GM23248 (cell line): ENCODE measurements around the gene GTF2IRD1. TPM values are rescaled to one million over a fixed set of nuclear protein-coding genes. Genes with fewer than 3 reads are reported as not detected.
"Not testable (repeated sequence)": the region's sequence is repeated elsewhere in the genome, so short reads cannot be mapped to it uniquely, and the experiment has no call there.

Experiments
- DNase-seq: peaks from one replicate; pipeline ENCODE4 v3.0.0-alpha.2; 2015
- H2AFZ ChIP-seq: fragments of 200-600 bp; sonication (generic); 2 replicates; pipeline ENCODE4 v1.6.1; 2016; ENCODE audit warnings: antibody characterized with exemption
- H3F3A ChIP-seq: fragments of 200-600 bp; sonication (generic); 2 replicates; pipeline ENCODE4 v1.6.1; 2016; ENCODE audit warnings: mild to moderate bottlenecking, antibody characterized with exemption, mixed run types; ENCODE audit not compliant: insufficient read depth
- H3K27ac ChIP-seq: fragments of 200-600 bp; sonication (generic); 2 replicates; pipeline ENCODE4 v1.5.1; 2016; ENCODE audit warnings: mild to moderate bottlenecking
- H3K27me3 ChIP-seq: fragments of 200-600 bp; sonication (generic); replicated peaks from 2 replicates; pipeline ENCODE4 v1.6.1; 2016; ENCODE audit warnings: mild to moderate bottlenecking; ENCODE audit not compliant: insufficient read depth
- H3K36me3 ChIP-seq: fragments of 200-600 bp; sonication (generic); 2 replicates; pipeline ENCODE4 v1.6.1; 2016; ENCODE audit warnings: low read depth, mild to moderate bottlenecking
- H3K4me1 ChIP-seq: fragments of 200-600 bp; sonication (generic); 2 replicates; pipeline ENCODE4 v1.6.1; 2016; ENCODE audit warnings: mild to moderate bottlenecking; ENCODE audit not compliant: insufficient read depth
- H3K4me2 ChIP-seq: fragments of 200-600 bp; sonication (generic); one replicate; pipeline ENCODE4 v1.6.1; 2016; ENCODE audit warnings: mild to moderate bottlenecking; ENCODE audit not compliant: unreplicated experiment
- H3K4me3 ChIP-seq: fragments of 200-600 bp; sonication (generic); 2 replicates; pipeline ENCODE4 v1.5.1; 2016; ENCODE audit warnings: mild to moderate bottlenecking
- H3K79me2 ChIP-seq: fragments of 200-600 bp; sonication (generic); 2 replicates; pipeline ENCODE4 v1.6.1; 2016; ENCODE audit warnings: mild to moderate bottlenecking; ENCODE audit not compliant: insufficient read depth
- H3K9ac ChIP-seq: fragments of 200-600 bp; sonication (generic); 2 replicates; pipeline ENCODE4 v1.6.1; 2016; ENCODE audit warnings: mild to moderate bottlenecking
- H3K9me2 ChIP-seq: fragments of 200-600 bp; sonication (generic); 2 replicates; pipeline ENCODE4 v1.6.1; 2016; ENCODE audit warnings: mixed run types, mild to moderate bottlenecking, moderate library complexity; ENCODE audit not compliant: insufficient read depth
- H3K9me3 ChIP-seq: fragments of 200-600 bp; sonication (generic); one replicate; pipeline ENCODE4 v1.6.1; 2017; ENCODE audit warnings: low read depth
- H4K20me1 ChIP-seq: fragments of 200-600 bp; sonication (generic); 2 replicates; pipeline ENCODE4 v1.6.0; 2016; ENCODE audit not compliant: insufficient read depth
- EZH2 ChIP-seq: fragments of 200-600 bp; sonication (generic); IDR thresholded peaks from 2 replicates; pipeline ENCODE4 v1.6.1; 2018; ENCODE audit warnings: antibody characterized with exemption, mild to moderate bottlenecking; ENCODE audit not compliant: insufficient read depth, poor library complexity, severe bottlenecking
- EZH2phosphoT487 ChIP-seq: fragments of 200-600 bp; sonication (generic); IDR thresholded peaks from 2 replicates; pipeline ENCODE4 v1.6.1; 2018; ENCODE audit warnings: antibody characterized with exemption, moderate library complexity, mild to moderate bottlenecking, low read depth; ENCODE audit not compliant: insufficient read depth
- WGBS, 2 experiments: methylation state at CpG; one replicate each; pipeline ENCODE4 v1.1.6; 2015 to 2017; ENCODE audit warnings: low lambda C conversion rate in 2 of 2, low coverage in 1 of 2; ENCODE audit errors: missing lambda C conversion rate in 2 of 2; 5-methylcytosine and 5-hydroxymethylcytosine counted together
- in situ Hi-C: fragments of 300-500 bp; cut with MboI; formaldehyde crosslinking; loops from 2 replicates; pipeline ENCODE4 v1.15.0; 2020
- polyA plus RNA-seq: library from polyadenylated mRNA; unstranded; fragments of >200 nt; fragmentation: Nextera tagmentation; extraction: Ambion mirVana; gene quantifications from 2 replicates; pipeline ENCODE4 v1.2.1, GENCODE V29; 2016
- total RNA-seq: library from RNA; depleted of rRNA; stranded (reverse); fragments of >200 nt; shearing (Covaris generic); gene quantifications from 2 replicates; pipeline ENCODE4 v1.2.3, GENCODE V29; 2014

GTF2IRD1 gene
- total and polyA plus RNA-seq, 2 experiments from 2014 or later = 3.7 to 6.6 TPM

GRCh38 chr7:74438327-74438726 lies 15.4 kb upstream of the GTF2IRD1 start:
- H3K27me3 ChIP-seq = no peaks in the 10 kb centered on the region
- H3K9me2 ChIP-seq = no peaks in the 10 kb centered on the region
- no peaks in the 10 kb centered on the region for H3K36me3 ChIP-seq
- H2AFZ ChIP-seq = no peak overlapping the region
- in situ Hi-C loops = no loop called here
- H3K4me2 ChIP-seq = no peak overlapping the region
- H3K4me1 ChIP-seq = no peaks in the 10 kb centered on the region
- TF ChIP-seq EZH2 (no peak), EZH2phosphoT487 (no peak)
- WGBS, 2 experiments = 72 to 76% methylated on average over 2 of the region's 2 CpGs
- H3K4me3 ChIP-seq = no peak overlapping the region
- no peak for DNase-seq
- H4K20me1 ChIP-seq = no peaks in the 10 kb centered on the region
- no peak overlapping the region for H3K27ac ChIP-seq
- H3K9me3 ChIP-seq = no peaks in the 10 kb centered on the region
- H3F3A ChIP-seq = no peaks in the 10 kb centered on the region
- no peaks in the 10 kb centered on the region for H3K79me2 ChIP-seq
- H3K9ac ChIP-seq = no peak overlapping the region

- H3K27me3 ChIP-seq = no peaks in the 10 kb centered on the region
- no peak overlapping the region for H3K4me3 ChIP-seq
- no peak overlapping the region for H3K9ac ChIP-seq
- no peak for DNase-seq
- in situ Hi-C loops = no loop called here
- TF ChIP-seq EZH2 = no peak
- no peak for TF ChIP-seq EZH2phosphoT487
- H2AFZ ChIP-seq = no peak overlapping the region
- no peaks in the 10 kb centered on the region for H3K79me2 ChIP-seq
- H3K36me3 ChIP-seq = no peaks in the 10 kb centered on the region
- no peaks in the 10 kb centered on the region for H3F3A ChIP-seq
- no peaks in the 10 kb centered on the region for H3K9me3 ChIP-seq
- H3K4me1 ChIP-seq = no peaks in the 10 kb centered on the region
- no peak overlapping the region for H3K4me2 ChIP-seq
- H4K20me1 ChIP-seq = no peaks in the 10 kb centered on the region
- no peak overlapping the region for H3K27ac ChIP-seq
- no peaks in the 10 kb centered on the region for H3K9me2 ChIP-seq
- WGBS, 2 experiments = 75 to 82% methylated on average over 4 of the region's 4 CpGs
Measured at GRCh38 chr7:74439541-74439940, 14.2 kb upstream of the GTF2IRD1 start.

- H4K20me1 ChIP-seq, in situ Hi-C loops, H3K36me3 ChIP-seq, H3K4me1 ChIP-seq, H3K79me2 ChIP-seq, H3K27ac ChIP-seq, H3F3A ChIP-seq, DNase-seq, H3K4me2 ChIP-seq, H3K9me3 ChIP-seq, H2AFZ ChIP-seq, H3K27me3 ChIP-seq, H3K9me2 ChIP-seq, H3K9ac ChIP-seq, H3K4me3 ChIP-seq: not testable (repeated sequence)
- WGBS, 2 experiments = 59 to 66% methylated on average over 3 of the region's 3 CpGs
Measured at GRCh38 chr7:74440143-74440542, 13.6 kb upstream of the GTF2IRD1 start.

GRCh38 chr7:74441801-74442200 lies 11.9 kb upstream of the GTF2IRD1 start:
- in situ Hi-C loops = no loop called here
- H3K36me3 ChIP-seq = no peaks in the 10 kb centered on the region
- H3F3A ChIP-seq = no peaks in the 10 kb centered on the region
- no peak for TF ChIP-seq EZH2
- TF ChIP-seq EZH2phosphoT487 = no peak
- no peaks in the 10 kb centered on the region for H4K20me1 ChIP-seq
- H2AFZ ChIP-seq = no peak overlapping the region
- no peak overlapping the region for H3K9ac ChIP-seq
- no peaks in the 10 kb centered on the region for H3K27me3 ChIP-seq
- DNase-seq = no peak
- H3K79me2 ChIP-seq = no peaks in the 10 kb centered on the region
- H3K4me2 ChIP-seq = no peak overlapping the region
- no peak overlapping the region for H3K4me3 ChIP-seq
- H3K9me2 ChIP-seq = no peaks in the 10 kb centered on the region
- H3K4me1 ChIP-seq = no peaks in the 10 kb centered on the region
- 79 to 83% methylated on average over 10 of the region's 10 CpGs for WGBS, 2 experiments
- H3K9me3 ChIP-seq = no peaks in the 10 kb centered on the region
- H3K27ac ChIP-seq = no peak overlapping the region

GRCh38 chr7:74443543-74444247 lies 10.0 kb upstream of the GTF2IRD1 start:
- Histone ChIP-seq H4K20me1 (no peaks in the 10 kb centered on the region), H3K9me2 (no peaks in the 10 kb centered on the region), H3F3A (no peaks in the 10 kb centered on the region), H3K4me2 (no peak overlapping the region), H3K4me3 (no peak overlapping the region), H3K4me1 (no peaks in the 10 kb centered on the region), H3K27me3 (no peaks in the 10 kb centered on the region), H2AFZ (no peak overlapping the region), H3K27ac (no peak overlapping the region), H3K9ac (no peak overlapping the region), H3K36me3 (no peaks in the 10 kb centered on the region), H3K79me2 (no peaks in the 10 kb centered on the region), H3K9me3 (no peaks in the 10 kb centered on the region)
- no peak for DNase-seq
- in situ Hi-C loops = no loop called here
- TF ChIP-seq EZH2phosphoT487 = no peak
- no peak for TF ChIP-seq EZH2
- WGBS, 2 experiments = 87 to 88% methylated on average over 21 of the region's 21 CpGs
